HK-2 (cell line): ENCODE data around the gene YWHAB.

Source experiments
- DNase-seq: peaks from one replicate; pipeline ENCODE4 v3.0.0-alpha.2; 2018; ENCODE audit not compliant: unreplicated experiment

Gene YWHAB

GRCh38 chr20:44911264-44911921 is 25.9 kb downstream of the YWHAB start:
- peak; percentile 85 for DNase-seq

GRCh38 chr20:44912189-44912588 is 26.7 kb downstream of the YWHAB start:
- DNase-seq: no peak

- DNase-seq: no peak
These were observed 29.4 kb downstream of the YWHAB start for GRCh38 chr20:44914924-44915323.

GRCh38 chr20:44916586-44916985 is 31.1 kb downstream of the YWHAB start:
- DNase-seq: no peak

GRCh38 chr20:44917399-44917798 is 31.9 kb downstream of the YWHAB start:
- no peak for DNase-seq

GRCh38 chr20:44918342-44918741 is 32.8 kb downstream of the YWHAB start:
- no peak for DNase-seq

GRCh38 chr20:44918761-44919160 is 33.3 kb downstream of the YWHAB start:
- DNase-seq: no peak

- no peak for DNase-seq
These were observed 35.9 kb downstream of the YWHAB start for GRCh38 chr20:44921447-44921846.

- DNase-seq: no peak
These were observed 39.0 kb downstream of the YWHAB start for GRCh38 chr20:44924541-44924940.

GRCh38 chr20:44928595-44928994 is 43.1 kb downstream of the YWHAB start:
- DNase-seq: no peak

- DNase-seq: no peak
These were observed 45.1 kb downstream of the YWHAB start for GRCh38 chr20:44930517-44931168.

- DNase-seq: no peak
These were observed 46.4 kb downstream of the YWHAB start for GRCh38 chr20:44931911-44932310.

- no peak for DNase-seq
These were observed 47.4 kb downstream of the YWHAB start for GRCh38 chr20:44932916-44933315.

- DNase-seq: no peak
These were observed 51.0 kb downstream of the YWHAB start for GRCh38 chr20:44936510-44936909.

GRCh38 chr20:44938637-44939036 is 53.1 kb downstream of the YWHAB start:
- no peak for DNase-seq

GRCh38 chr20:44941120-44941691 is 55.7 kb downstream of the YWHAB start:
- no peak for DNase-seq

- DNase-seq: no peak
These were observed 56.9 kb downstream of the YWHAB start for GRCh38 chr20:44942264-44942973.

GRCh38 chr20:44943828-44944227 is 58.3 kb downstream of the YWHAB start:
- no peak for DNase-seq

GRCh38 chr20:44945261-44945660 is 59.8 kb downstream of the YWHAB start:
- DNase-seq: no peak

GRCh38 chr20:44946271-44946852 is 60.9 kb downstream of the YWHAB start:
- DNase-seq: no peak

- DNase-seq: no peak
These were observed 62.6 kb downstream of the YWHAB start for GRCh38 chr20:44948107-44948506.

- DNase-seq: no peak
These were observed 63.0 kb downstream of the YWHAB start for GRCh38 chr20:44948513-44948912.
